Stimulated activated CD8-positive, alpha-beta memory T cell treated with anti-CD3 and anti-CD28 coated beads, Interleukin-2, amount 100 ng/mL, for 48 hours (primary cell): ENCODE data around the gene ANKFY1.

ENCODE experiments used
- DNase-seq, 2 donors: peaks; one replicate each; pipeline ENCODE4 v3.0.0-alpha.2; 2020; ENCODE audit warnings: low read depth in 2 of 2

Gene ANKFY1

DNA sequence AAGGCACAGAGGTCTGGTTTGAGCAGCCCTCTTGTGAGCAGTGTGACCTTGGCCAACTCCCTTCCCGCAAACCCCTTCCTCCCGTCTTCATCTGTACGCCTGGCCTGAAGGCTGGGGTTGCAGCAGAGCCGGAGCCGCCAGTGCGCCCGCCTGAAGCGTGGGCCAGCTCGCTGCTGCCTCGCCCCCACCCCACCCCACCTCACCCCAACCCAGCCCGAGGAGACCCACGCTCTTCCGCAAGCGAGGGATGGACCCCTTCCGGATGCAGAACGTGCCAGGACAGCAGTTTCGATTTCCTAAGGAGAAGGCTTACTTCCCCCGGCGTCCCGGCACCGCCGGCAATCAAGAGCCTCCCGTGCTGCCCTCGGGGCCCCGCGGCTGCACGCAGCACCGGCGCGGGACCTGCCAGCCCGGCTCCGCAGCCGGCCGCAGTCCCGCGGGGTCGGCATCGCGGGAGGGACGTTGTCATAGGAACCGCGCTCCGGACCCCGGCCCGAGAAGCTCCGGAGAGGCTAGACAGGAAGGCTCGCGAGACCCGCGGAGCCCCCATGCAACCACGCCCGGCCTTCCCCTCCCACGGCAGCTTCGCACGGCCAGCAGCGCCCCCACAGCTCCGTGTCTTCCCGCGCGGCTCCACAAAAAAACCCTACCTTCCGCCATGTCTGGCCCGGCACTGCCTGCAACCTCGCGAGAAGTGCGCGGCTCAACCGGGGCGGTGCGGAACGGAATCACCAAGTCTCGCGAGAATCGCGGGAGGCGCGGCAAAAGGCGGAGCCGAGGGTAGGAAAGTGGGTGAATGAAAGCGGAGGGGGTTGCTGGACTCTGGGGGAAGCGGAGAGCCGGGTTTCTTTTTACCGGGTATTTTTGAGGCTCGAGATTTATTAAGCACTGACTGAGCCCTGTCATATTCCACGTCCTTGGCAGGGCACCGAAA, at the start of gene ANKFY1:
ANKFY1 (minus strand) TSS at position 698 of the 934 bp plus-strand sequence; CDS start at position 660, 38 bp downstream.
- DNase-seq = peak; percentile 94 to 96

- no peak for DNase-seq
These were observed 46.7 kb upstream of the ANKFY1 start for GRCh38 chr17:4310354-4311060.

DNA sequence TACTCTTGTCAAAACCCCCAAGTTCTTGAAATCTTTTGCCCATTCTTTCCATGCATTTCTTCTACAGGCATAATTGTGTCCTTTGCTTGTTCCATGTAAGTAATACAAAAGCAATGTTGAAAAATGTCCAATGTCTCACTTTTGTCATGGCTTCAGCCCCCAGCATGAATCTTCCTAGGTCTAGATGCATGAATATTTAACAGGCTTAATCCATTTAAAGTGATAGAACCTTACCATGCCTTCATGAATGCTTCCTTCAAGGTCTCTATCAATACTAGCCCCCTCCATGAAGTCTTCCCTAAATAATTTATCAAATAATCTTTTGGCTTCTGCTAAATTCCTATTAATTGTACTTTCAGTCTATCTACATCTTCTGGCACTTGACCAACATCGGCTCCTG, 46.1 kb upstream of the ANKFY1 start:
- DNase-seq = no peak

DNA sequence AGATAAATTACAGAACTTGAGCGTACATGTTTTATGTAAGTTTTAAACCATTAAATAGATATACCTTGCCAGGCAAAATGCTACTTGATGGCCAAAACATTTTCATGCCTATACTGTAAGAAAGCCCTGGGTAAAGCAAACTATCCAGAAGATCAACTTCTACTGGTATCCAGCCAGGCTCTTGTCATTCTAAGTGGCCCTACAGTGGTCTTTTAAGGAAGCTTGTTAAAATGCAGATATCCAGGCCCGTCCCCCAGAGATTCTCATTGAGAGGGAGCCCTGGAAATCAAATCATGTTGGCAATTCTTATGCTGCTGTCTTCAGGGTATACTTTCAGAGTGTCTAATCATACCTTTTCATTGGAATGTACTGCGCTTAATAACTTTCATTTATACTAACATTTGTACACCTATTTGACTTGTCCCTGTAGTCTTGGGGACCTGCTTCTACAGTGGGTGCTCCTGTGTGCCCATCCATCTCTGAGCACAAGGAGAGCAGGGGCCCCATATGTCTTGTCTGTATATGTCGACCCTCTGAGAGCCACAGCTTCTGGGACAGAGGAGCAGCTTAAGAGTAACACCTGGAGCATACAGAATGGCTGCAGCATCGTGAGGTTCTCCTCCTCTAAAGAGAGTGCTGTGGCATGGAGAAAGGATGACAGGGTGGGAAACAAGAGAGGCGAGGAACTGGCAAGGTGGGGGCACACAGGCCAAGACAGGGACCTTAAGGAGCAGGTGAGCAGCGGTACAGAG, 43.6 kb upstream of the ANKFY1 start:
- no peak for DNase-seq

DNA sequence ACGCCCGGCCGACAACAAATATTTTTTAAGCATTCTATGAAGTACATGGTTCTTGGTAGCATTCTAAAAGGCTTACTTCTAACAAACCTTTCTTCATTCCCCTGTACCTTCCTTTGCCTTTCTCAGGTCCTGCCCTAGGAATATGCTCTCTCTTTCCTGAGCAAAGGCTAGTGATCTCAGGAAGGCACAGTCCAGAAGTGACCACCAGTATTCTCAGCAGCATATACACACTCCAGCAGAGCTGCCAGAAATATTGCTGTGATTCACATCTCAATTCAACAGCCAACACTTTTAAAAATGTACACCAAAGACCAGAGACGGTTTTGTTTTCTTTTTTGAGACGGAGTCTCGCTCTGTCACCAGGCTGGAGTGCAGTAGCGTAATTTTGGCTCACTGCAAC, 41.4 kb upstream of the ANKFY1 start:
- no peak for DNase-seq

DNA sequence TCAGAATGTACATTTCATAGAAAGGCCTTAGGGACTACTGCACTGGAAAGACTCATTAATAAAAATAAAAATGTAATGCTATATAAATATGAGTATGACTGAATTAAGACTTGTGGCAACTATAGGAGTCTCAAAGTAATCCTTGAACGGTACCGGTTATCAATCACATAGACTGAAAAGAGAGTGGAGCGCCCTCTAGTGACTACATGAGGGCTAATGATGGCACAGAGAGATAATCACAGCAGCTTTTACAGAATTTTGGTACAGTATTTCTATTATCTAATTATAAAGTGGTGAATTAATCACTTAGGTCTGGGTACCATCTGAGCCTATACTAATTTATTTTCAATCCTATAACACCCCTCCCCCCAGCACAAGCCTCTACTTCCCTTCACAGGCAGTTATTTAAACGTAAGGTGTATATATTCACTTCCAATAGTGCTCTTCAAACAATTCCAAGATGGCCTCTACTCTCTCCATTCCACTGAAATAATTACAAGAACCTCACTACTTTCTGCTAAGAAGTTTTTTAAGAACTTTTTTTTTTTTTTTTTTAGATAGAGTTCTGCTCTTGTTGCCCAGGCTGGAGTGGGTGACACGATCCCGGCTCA, 40.7 kb upstream of the ANKFY1 start:
- DNase-seq = peak; percentile 14 to 17

- DNase-seq = no peak
These were observed 37.3 kb upstream of the ANKFY1 start for GRCh38 chr17:4301066-4301465.

DNA sequence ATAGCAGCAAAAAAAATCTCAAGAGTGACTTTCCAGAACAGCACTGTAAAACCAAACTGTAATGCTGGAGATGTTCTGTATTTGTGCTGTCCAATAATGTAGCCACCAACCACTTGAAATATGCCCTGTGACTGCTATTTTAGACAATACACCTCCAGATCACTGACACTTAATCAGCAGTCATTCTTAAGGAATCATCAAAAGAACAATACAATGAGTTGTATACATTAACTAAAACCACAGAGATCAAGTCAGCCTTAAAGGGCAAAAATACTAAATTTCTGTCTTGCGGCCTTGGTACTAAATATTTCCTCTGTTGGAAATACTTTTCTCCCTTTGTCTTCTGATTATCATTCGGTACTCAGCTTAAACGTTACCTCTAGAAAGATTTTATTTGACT, 33.6 kb upstream of the ANKFY1 start:
- DNase-seq = no peak

DNA sequence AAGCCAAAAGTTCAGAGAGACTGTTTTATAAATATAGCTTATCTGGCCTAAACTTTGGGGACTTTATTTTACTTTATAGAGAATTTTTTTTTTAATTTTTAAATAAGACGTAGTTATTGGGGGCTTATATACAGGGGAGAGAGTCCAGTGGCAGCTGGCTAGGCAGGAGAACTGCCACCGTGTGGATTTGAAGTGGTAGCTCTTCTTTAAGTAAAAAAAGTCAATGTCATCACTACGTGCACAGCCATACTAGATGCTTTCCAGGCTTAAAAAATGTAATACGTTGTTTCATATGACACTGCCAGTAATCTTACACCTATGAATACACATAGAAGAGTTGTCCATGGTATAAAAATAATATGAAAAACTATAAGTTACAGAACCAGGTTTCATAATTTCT, 31.9 kb upstream of the ANKFY1 start:
- DNase-seq = no peak

- DNase-seq = no peak
These were observed 29.8 kb upstream of the ANKFY1 start for GRCh38 chr17:4293572-4293971.

DNA sequence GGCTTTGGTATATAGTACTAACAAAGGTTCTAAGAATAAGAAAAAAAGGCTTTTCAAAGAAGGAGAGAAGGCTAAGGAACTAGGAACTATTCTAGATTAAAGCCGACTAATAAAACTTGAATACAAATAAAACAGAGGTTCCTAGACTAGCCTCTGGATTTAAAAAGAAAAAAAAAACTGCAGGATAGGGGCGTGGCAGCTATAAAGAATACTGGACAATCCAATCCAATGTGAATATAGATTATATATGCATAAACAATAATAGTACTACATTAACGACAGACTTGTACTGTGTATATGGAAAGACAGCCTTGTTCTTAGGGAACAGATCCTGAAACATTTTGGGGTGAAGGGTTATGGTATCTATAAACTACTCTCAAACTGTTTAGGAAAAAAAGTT, 23.9 kb upstream of the ANKFY1 start:
- no peak for DNase-seq

GRCh38 chr17:4276514-4276913, 12.7 kb upstream of the ANKFY1 start:
- DNase-seq = no peak

DNA sequence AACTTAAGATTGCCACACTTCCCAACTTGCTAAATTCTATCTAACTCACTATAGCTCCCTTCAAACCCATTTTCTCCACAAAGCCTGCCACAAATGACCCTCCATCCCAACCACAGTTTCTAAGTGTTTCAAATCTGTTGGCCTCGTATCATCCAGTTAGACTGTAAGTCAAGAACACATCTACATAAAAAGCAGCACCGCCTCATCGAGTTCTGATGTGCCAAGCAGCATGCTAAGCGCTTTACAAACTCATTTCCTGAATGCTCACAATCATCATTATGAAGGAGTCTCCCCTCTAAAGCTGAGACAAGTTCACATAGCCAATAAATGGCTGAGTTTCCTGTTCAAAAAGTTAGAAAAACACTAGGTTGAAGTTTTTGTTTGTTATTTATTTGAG, 9.2 kb upstream of the ANKFY1 start:
- no peak for DNase-seq

GRCh38 chr17:4272213-4272971, 8.6 kb upstream of the ANKFY1 start:
- DNase-seq = no peak

DNA sequence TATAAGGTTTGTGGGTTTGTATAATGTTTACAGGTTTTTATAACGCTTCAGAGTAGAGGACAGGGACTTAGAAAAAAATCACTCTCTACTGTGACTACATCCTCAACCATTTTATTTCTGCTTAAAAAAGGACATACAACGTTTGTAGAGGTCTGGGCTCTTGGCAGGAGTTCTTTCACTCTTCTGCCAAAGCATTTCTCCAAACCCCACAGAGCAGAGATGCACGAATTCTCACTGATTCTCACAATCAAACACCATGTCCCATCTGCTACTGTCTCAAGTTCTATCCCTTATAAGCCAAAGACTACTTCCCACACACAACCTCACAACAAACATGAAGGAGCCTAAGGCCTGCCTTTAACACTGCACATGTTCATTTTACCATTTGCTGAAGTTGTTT, 7.0 kb upstream of the ANKFY1 start:
- no peak for DNase-seq

- no peak for DNase-seq
These were observed 6.1 kb upstream of the ANKFY1 start for GRCh38 chr17:4269915-4270314.

GRCh38 chr17:4267402-4267801, 3.6 kb upstream of the ANKFY1 start:
- no peak for DNase-seq

- DNase-seq = no peak
These were observed 2.8 kb upstream of the ANKFY1 start for GRCh38 chr17:4266550-4266949.

DNA sequence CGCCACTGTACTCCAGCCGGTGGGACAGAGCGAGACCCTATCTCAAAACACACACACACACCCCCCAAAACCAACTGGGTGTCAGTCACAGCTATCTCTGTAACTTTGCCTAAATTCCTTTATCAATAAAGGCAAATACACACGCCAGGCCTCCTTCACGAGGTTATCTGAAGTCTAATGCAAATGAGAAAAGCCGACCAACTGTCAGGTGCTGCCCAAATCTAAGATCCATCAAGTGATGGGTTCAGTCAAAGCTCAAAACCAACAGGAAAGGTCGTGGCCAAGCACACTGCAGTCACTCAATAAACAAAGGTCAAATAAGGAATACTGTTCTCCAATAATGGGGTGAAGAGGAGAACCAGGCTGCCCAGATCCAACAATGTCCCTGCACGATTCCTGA, 1.1 kb downstream of the ANKFY1 start:
- no peak for DNase-seq

DNA sequence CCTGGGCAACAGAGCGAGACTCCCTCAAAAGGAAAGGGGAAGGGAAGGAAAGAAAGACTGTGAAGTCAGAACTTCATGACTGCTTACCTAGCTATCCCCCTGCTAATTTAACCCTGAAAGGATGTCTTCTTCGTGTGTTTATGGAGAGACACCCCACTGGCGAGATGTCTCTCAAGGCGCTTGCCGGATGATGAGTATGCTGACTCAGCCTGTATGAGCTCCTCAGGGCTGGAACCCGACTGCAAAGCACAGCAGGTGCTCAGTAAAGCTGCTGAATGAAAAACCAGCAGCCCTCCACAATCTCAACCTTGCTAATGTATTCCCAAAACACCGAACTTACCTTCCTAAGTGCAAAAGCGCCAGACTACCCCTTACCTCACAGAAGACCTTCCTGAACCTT, 2.3 kb downstream of the ANKFY1 start:
- DNase-seq = no peak

DNA sequence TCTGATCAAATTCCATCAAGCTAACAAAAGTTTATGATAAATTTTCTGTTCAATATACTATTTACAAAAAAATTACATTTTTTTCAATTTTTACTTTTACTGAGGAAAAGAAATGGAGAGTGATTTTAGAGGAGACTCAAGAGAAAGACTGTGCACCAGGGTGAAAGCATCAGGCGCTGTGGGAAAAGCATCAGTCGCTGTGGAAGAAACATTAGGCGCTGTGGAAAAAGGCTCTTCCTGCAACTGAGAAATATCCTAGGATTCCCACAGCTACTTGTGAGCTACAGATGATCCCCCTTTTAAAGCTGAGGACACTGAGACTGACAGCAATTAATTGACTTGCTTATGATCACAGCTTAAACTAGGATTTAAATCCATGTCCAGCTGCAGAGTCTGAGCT, 4.9 kb downstream of the ANKFY1 start:
- DNase-seq = no peak
